GM10248 (cell line): ENCODE measurements around the gene ZYX.

Experiments
- CTCF ChIA-PET: fragments of 300-600 bp; sonication (Branson Sonifier 250); formaldehyde crosslinking; extraction: SDS; loops from one replicate; lab custom pipeline; 2021; ENCODE audit warnings: antibody characterized with exemption; lab: Yijun Ruan, JAX
- POLR2A ChIA-PET: fragments of 350-650 bp; sonication (Branson Sonifier 250); formaldehyde crosslinking; extraction: SDS; loops from one replicate; lab custom pipeline; 2020; ENCODE audit warnings: antibody characterized with exemption; lab: Yijun Ruan, JAX
- DNase-seq: peaks from one replicate; pipeline ENCODE4 v3.0.0; 2012; ENCODE audit errors: extremely low spot score
- TF ChIP-seq, protein P1 (sequence below): IDR thresholded peaks from 2 replicates; pipeline ENCODE4 v1.5.1; 2012; ENCODE audit warnings: mild to moderate bottlenecking, low read depth; ENCODE audit errors: extremely low read depth, missing control alignments, control extremely low read depth

ZYX gene

GRCh38 chr7:143387156-143387975 lies 6.2 kb downstream of the ZYX start:
- ChIA-PET POLR2A (no interaction called here), CTCF (interaction anchor here (1.3 to 2.0 kb wide), 3 partner anchors 7 to 147 kb away, joined by 3 to 9 read pairs (median 4); no protein-coding TSS in a partner anchor)

GRCh38 chr7:143388051-143388450 lies 6.9 kb downstream of the ZYX start:
- CTCF ChIA-PET = interaction anchor here (0.9 to 2.0 kb wide), 4 partner anchors 8 to 148 kb away, joined by 3 to 9 read pairs (median 4); no protein-coding TSS in a partner anchor
- POLR2A ChIA-PET = interaction anchor here (0.5 kb wide), 1 partner anchor 100 kb away, joined by 8 read pairs; the partner anchor contains the start of gene CASP2
- no peak for DNase-seq
- TF ChIP-seq, protein P1, sequence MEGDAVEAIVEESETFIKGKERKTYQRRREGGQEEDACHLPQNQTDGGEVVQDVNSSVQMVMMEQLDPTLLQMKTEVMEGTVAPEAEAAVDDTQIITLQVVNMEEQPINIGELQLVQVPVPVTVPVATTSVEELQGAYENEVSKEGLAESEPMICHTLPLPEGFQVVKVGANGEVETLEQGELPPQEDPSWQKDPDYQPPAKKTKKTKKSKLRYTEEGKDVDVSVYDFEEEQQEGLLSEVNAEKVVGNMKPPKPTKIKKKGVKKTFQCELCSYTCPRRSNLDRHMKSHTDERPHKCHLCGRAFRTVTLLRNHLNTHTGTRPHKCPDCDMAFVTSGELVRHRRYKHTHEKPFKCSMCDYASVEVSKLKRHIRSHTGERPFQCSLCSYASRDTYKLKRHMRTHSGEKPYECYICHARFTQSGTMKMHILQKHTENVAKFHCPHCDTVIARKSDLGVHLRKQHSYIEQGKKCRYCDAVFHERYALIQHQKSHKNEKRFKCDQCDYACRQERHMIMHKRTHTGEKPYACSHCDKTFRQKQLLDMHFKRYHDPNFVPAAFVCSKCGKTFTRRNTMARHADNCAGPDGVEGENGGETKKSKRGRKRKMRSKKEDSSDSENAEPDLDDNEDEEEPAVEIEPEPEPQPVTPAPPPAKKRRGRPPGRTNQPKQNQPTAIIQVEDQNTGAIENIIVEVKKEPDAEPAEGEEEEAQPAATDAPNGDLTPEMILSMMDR = no peak

More at GRCh38 chr7:143387156-143387975, 6.2 kb downstream of the ZYX start:
- TF ChIP-seq, protein P1 = no peak
- DNase-seq = no peak

DNA sequence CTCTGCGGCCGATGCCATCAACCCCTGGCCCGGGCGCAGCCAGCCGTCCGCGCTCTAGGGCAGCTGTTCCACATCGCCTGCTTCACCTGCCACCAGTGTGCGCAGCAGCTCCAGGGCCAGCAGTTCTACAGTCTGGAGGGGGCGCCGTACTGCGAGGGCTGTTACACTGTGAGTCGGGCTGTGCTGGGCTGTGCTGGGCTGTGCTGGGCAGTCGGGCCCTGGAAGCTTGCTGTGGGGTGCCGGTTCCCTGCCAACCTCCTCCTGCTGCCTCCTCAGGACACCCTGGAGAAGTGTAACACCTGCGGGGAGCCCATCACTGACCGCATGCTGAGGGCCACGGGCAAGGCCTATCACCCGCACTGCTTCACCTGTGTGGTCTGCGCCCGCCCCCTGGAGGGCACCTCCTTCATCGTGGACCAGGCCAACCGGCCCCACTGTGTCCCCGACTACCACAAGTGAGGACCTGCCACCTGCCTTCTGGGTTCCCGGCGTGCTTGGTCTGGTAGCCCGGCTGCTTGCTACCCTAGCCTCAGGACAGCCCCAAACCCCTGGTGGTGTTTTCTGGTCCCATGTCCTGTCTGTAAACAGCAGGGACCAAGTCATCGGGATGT lies 7.5 kb downstream of the ZYX start:
- TF ChIP-seq, protein P1 = no peak
- POLR2A ChIA-PET = interaction anchor here (0.5 kb wide), 1 partner anchor 100 kb away, joined by 8 read pairs; the partner anchor contains the start of gene CASP2
- CTCF ChIA-PET = interaction anchor here (0.9 to 2.0 kb wide), 5 partner anchors 9 to 148 kb away, joined by 3 to 9 read pairs (median 3); no protein-coding TSS in a partner anchor
- no peak for DNase-seq

DNA sequence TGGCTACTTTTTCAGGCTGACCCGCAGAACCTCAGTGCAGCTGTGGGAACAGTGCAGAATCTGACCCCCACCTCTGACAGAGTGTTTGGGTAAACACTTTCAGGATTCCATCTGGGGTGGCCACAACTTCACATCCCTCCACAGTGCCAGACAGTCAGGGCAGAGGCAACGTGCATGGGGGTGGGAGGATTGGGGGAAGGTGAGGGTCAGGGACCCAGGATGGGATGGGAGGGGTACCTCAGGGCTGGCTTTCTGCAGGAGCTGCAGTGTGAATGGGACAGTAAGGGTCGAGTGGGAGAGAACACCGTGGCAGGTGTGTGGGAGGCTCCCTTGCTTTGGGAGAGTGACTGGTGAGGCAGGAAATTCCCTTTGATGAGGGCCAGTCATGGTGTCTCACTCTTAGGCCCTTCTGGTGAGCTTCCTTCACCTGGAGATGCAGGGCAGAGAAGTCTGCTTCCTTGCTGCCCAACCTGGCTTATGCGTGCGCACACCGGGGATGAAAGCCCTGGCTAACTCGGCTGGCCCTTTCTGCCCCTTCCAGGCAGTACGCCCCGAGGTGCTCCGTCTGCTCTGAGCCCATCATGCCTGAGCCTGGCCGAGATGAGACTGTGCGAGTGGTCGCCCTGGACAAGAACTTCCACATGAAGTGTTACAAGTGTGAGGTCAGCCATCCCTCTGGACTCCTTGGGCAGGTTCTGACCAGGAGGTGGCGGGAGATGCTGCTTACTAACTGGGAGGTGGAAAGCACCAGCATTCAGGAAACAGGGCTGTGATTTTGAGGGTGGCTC lies 8.4 kb downstream of the ZYX start:
- TF ChIP-seq, protein P1 = no peak
- POLR2A ChIA-PET = no interaction called here
- no peak for DNase-seq
- CTCF ChIA-PET = interaction anchor here (0.9 to 2.0 kb wide), 4 partner anchors 9 to 149 kb away, joined by 3 to 9 read pairs (median 4); no protein-coding TSS in a partner anchor

DNA sequence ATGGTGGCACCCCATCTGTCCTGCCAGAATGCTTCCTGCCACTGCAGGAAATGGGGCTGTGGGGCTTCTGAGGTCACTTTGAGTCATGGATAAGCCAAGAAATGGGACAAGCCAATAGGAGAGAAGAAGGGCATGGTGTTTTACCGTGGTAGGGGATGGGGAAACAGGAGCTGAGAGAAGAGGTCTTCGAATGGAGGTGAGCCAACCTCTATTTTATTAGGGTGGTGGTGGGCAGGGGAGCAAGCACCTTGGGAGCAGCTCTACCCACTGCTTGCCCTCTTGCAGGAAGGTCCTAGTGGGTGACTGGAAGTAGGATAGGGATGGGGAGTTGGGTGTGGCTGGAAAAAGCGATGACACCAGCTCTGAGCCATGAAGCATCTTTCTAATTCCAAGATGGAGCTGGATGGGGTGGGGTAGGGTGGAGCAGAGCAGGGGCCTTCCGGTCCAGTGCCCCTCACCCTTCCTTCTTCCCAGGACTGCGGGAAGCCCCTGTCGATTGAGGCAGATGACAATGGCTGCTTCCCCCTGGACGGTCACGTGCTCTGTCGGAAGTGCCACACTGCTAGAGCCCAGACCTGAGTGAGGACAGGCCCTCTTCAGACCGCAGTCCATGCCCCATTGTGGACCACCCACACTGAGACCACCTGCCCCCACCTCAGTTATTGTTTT lies 9.1 kb downstream of the ZYX start:
- ChIA-PET POLR2A (no interaction called here), CTCF (interaction anchor here (0.6 to 1.5 kb wide), 3 partner anchors 10 to 150 kb away, joined by 3 to 4 read pairs (median 3); no protein-coding TSS in a partner anchor)
- DNase-seq = no peak
- TF ChIP-seq, protein P1 = no peak
